GDM1 (cell line): ENCODE data around the gene ST3GAL3.
A peak's percentile ranks its signal among the peaks of the same experiment; 100 is the strongest.
"Not testable (repeated sequence)": the region's sequence is repeated elsewhere in the genome, so short reads cannot be mapped to it uniquely, and the experiment has no call there.

Experiments
- DNase-seq: peaks from one replicate; lab custom pipeline; 2025; lab: John Stamatoyannopoulos, UW

ST3GAL3 gene

DNA sequence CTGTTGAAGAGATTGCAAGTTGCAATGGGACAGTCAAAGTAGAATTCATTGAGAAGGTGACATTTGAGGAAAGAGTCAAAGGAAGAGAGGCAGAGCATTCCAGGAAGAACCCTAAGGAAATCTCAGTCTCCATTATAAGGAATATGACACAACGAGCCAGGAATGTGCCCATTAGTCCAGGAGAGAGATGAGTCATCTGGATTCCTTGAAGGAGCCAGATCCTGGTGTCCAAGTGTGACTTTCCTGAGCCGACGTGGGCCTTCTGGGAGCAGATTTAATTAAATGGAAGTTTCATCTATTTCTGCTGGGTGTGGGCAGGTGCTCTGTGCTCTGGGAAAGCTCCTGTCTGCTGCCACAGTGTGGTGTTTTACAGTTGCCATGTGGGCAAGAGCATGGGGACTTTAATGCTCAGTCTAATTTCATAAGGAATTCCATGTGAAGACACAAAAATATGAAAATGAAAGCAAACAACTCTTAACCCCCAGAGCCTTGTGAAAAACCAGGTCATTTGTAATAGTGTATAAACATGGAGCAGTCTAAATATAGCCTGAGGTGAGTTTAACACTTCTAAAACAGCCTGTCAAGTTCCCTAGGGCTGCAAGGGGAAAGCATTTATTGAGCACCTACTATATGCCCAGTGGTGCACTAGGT is 114.8 kb downstream of the ST3GAL3 start:
- no peak for DNase-seq

DNA sequence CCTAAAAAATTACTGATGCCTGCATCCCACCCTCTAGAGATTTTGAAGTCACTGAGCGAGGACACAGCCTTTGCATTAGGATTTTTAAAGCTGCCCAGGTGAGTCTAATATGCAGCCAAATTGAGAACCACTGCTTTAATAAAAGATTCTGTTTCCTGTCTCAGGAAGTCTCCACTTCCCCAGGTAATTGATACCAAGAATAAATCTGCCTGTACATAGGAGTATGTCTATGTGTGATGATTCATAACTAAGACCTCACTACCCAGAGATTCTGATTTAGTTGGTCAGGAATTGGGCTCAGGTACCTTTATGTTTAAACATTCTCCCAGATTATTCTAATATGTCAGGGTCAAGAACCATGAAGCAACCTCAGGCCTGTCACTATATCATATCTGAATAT is 117.5 kb downstream of the ST3GAL3 start:
- no peak for DNase-seq

DNA sequence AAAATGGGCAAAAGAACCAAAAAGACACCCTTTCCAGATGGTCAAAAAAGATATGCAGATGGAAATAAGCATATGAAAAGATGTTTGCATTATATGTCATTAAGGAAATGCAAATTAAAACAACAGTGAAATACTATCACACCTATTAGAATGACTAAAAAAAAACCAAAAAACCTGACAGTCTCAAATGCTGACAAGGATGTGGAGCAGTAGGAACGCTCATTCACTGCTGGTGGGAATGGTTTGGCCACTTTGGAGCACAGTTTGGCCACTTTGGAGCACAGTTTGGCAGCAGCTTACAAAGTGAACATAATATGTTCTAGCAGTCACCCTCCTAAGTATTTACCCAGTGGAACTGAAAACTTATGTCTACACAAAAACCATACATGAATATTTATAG is 121.2 kb downstream of the ST3GAL3 start:
- no peak for DNase-seq

DNA sequence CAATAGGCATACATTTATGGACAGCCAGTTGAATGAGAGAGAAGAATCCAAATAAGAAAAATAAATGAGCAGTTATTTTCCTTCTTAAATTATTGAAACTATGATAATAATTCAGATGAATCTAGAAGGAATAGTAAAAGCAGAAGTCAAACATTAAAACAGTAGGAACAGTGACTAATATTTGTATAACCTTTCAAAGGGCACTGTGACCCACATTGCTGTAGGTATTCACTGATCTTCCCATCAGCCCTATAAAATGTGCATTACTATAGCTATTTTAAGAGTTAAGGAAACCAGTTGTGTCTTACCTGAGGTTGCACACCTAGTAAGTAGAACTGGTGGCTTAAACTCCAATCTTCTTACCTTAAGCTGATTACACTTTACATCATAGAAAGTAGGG is 123.5 kb downstream of the ST3GAL3 start:
- no peak for DNase-seq

DNA sequence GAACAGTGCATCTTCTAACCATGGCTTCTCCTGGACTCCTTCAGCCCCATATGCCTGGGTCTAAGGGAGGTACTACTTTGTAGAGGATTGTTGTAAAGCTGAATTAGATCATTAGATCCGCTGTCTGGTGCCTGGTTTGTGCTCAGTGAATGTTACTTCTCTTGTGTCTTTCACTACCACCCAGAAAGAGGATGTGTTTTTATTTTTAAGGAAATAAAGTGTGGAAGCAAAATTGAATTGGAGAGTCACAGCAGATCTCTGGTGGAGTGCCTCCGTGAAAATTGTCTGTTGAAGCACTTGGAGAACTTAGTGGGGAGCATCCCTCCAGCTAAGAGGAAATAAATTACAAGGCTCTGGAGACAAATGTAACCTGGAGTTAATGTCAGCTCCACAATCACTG is 124.5 kb downstream of the ST3GAL3 start:
- no peak for DNase-seq

DNA sequence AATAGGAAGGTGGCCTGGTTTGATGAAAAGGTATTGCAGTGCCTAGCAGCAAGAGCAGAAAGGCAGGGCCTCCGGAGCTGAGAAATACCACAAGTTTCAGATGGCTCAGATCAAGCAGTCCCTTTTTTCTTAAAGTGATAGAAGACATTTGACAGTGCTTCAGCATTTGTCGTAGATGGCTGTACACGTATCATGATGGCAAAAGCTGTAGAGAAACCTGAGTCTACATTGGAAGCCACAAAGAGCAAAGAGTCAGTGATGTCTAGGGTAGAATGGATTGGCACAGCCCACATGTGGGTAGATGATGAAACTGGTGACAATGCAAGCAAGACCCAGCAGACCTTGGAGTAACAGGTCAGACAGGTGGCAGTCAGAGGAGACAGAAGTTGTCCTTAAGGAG is 124.9 kb downstream of the ST3GAL3 start:
- DNase-seq = no peak

DNA sequence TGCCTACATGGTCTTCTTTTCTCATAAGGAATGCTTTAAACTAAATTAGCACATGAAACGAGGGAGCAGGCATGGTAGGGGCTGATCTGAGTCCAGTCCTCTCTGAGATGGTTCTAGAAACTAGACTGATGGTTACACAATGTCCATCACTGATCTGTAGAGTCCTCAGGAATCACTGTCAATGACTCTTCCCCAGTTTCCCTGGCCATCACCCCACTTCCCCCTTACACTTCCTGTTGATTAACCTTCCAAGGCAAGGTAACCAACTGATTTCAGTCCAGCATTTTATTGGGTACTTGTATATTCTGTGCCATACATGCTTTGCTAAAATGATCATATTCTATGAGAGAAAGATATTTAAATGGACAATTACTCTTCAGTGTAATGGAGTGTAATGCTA is 125.7 kb downstream of the ST3GAL3 start:
- no peak for DNase-seq

DNA sequence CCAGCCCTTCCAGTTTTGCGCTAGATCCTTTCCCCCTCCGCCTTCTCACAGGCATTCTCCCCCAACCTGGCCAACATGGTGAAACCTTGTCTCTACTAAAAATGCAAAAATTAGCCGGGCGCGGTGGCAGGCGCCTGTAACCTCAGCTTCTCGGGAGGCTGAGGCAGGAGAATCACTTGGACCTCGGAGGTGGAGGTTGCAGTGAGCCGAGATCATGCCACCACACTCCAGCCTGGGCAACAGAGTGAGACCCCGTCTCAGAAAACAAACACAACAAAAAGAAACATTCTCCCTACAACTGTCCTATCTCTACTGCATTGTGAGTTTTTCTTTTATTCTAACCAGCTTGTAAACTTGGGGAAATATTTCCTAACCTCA is 126.6 kb downstream of the ST3GAL3 start:
- not testable (repeated sequence) for DNase-seq

DNA sequence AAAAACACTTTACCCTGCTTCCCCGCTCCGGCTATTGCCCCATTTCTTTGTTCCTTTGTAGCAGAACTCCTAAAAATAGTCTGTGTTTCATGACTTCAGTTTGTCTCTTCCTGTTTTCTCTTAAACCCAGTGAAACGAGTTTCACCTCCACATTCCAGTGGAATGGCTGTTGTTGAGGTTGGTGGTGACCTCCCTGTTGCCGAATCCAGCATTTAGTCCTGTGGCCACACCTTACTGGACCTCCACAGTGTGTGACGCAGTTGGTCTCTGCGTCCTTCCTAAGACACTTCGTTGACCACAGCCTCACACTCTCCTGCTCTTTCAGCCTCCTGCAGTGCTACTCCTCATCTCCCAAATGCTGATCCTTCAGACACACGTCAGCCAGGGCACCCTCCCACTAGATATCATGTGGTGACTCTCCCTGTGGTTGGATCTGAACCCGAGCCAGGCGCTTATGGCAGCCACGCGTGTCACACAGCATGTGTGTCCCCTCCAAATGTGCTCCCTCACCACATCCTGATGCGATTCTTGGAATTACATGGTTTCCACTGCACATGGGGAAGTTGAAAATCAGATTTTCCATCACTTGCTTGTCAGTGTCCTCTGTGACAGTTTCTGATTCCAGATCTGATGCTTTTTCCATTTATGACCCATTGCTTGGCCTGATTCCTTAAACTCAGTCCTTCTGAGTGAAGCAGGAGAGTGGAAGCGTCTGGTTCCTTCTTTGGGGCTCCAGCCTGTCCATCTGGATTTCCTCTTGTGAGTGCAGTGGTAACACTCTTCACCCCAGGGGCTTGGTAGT is 127.1 kb downstream of the ST3GAL3 start:
- DNase-seq = no peak

DNA sequence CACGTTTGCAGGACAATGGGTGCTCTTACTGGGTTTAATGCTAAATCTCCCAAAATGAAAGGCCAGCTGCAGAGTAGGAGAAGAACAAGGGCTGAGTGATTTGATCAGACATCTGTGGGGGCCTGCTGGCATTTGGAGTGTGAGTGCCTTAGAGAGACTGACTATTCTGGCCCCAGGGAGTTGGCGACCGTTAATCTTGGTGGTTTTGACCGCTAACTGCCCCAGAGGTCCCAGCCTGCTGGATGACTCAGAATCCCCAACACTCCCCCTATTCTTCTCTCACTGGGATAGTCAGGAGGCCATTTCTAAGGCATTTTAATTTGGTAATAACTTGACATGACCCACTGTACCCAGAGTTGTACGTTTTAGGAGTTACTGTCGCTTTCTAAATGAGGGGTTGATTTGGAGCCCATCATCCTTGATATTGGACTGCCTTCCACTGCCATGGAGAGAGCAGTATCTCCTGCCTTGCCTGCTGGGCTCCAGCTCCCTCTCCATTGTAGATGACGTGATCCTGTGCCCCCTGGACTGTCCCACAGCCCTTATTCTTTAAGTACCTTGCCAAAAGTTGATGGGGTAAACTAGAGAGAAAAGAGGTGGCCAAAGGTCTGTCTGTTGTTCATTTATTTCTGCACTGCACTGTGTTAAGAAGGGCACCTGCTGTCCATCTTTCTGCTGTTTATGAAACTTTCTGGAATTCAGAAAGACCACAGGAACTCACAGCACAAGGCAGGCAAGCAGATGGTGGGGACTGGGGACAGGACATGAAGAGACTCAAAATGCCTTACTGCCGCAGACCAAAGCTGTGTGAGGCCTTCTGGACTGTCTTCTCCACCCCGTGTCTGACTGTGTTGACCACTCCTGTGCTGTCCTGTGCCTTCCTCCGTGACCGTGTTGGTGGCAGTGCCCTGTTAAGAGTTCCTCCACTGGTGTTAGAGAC is 128.0 kb downstream of the ST3GAL3 start:
- DNase-seq = peak; percentile 2

- DNase-seq = no peak
Observed at GRCh38 chr1:43836267-43836951, 129.1 kb downstream of the ST3GAL3 start.

GRCh38 chr1:43839056-43839455 is 131.7 kb downstream of the ST3GAL3 start:
- DNase-seq = no peak

GRCh38 chr1:43841321-43842174 is 134.2 kb downstream of the ST3GAL3 start:
- no peak for DNase-seq

DNA sequence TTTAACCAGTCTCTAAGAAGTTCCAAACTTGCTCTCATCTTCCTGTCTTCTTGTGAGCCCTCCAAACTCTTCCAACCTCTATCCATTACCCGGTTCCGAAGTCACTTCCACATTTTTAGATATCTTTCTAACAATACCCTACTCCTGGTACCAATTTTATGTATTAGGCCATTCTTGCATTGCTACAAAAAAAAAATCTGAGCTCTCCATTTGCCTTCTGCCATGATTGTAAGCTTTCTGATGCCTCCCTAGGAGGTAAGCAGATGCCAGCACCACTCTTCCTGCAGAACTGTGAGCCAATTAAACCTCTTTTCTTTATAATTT is 134.8 kb downstream of the ST3GAL3 start:
- no peak for DNase-seq

- DNase-seq = no peak
Observed at GRCh38 chr1:43843684-43844083, 136.3 kb downstream of the ST3GAL3 start.

DNA sequence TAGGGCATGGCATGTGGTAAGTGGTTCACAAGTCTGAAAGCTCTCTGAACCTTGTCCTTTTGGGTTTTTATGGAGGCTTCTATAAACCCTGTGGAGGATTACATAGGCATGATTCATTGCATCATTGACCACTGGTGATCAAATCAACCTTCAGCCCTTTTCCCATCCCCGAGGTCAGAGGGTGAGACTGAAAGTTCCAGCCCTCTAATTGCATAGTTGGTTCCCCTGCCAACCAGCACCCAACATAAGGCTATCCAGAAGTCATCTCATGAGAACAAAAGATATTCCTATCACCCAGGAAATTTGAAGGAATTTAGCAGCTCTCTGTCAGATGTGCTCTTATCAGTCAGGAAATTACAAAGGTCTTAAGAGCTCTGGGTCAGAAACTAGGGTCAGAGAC is 136.8 kb downstream of the ST3GAL3 start:
- DNase-seq = no peak

DNA sequence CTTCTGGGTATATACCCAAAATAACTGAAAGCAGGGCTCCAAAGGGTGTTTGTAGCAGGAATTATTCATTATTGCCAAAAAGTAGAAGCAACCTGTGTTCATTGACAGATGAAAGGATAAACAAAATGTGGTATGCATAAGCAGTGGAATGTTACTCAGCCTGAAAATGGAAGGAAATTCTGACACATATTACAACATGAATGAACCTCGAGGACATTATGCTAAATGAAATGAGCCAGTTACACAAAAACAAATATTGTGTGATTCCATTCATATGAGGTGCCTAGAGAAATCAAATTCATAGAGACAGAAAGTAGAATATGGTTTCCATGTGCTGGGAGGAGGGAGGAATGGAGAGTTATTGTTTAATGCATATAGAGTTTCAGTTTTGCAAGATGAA is 140.0 kb downstream of the ST3GAL3 start:
- no peak for DNase-seq

DNA sequence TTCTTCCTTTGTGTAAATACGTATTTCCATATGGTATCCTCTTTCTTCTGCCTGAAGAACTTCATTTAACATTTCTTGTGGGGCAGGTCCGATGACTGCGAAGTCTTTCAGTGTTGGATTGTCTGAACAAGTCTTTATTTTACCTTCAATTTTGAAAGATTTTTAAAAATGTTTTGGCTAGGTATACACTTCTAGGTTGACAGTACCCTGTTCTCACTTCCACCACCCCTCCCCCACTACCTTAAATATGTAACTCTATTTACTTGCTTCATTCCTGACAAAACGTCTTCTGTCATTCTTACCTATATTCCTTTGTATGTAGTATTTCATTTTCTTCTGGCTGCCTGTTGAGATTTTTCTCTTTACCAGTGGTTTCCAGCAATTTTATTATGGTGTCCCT is 140.5 kb downstream of the ST3GAL3 start:
- DNase-seq = no peak

GRCh38 chr1:43849670-43850069 is 142.3 kb downstream of the ST3GAL3 start:
- no peak for DNase-seq

DNA sequence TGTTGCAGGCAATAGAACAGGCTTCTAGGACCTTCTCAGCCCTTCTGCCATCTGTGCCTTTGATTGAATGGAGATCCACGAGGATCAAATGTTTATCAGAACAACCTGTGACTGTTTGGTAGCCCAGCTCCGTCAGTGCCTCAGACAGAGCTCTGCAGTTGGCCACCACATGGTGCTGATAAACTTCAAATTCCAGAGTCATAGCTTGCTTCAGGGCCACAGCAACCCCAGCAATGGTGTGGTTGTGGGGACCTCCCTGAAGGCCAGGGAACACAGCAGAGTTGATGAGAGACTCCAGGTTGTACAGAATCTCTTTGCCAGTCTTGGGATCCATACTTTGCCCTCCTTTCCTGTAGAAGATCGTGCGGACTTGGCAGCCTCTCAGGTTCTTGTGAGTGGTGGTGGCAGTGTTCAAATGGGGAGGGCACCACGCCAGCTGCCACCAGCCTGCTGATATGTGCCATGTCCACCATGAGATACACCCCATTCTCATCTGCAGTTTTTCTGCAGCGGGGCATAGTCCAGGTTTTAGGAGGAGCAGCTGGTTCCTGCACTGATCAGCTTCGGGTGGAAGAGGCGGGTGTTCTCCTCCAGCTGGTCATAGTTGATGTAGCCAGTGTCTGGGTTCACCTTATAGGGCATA is 143.4 kb downstream of the ST3GAL3 start:
- no peak for DNase-seq
